Psoas muscle (tissue), 8 donors: ENCODE data around the gene CCDC6. TPM values are rescaled to one million over a fixed set of nuclear protein-coding genes. Genes with fewer than 3 reads are reported as not detected.

Experiments used
- ATAC-seq, 4 donors: fragments of 200-7000 bp; cut with Tn5 transposase; one replicate each; pipeline ENCODE4 v1.9.1; 2020; ENCODE audit warnings: moderate library complexity in 3 of 4, mild to moderate bottlenecking in 2 of 4
- DNase-seq, 2 donors: peaks; one replicate each; pipeline ENCODE4 v3.0.0-alpha.2; 2020
- H3K27ac ChIP-seq: fragments of 200-600 bp; one replicate; pipeline ENCODE4 v1.8.0; 2022
- H3K27me3 ChIP-seq, 3 donors: fragments of 200-600 bp in 1 of 3; one replicate each; pipeline versions ENCODE4 v1.6.1 to v1.8.0; 2013 to 2022; ENCODE audit warnings: low read length in 2 of 3, mild to moderate bottlenecking in 2 of 3, moderate library complexity in 1 of 3; ENCODE audit not compliant: insufficient read depth in 3 of 3
- H3K36me3 ChIP-seq, 2 donors: fragments of 200-600 bp in 1 of 2; one replicate each; pipeline versions ENCODE4 v1.6.1 to v1.8.0; 2013 to 2022; ENCODE audit warnings: low read depth in 1 of 2, mild to moderate bottlenecking in 1 of 2, moderate library complexity in 1 of 2; ENCODE audit not compliant: insufficient read depth in 1 of 2
- H3K4me1 ChIP-seq: fragments of 200-600 bp; one replicate; pipeline ENCODE4 v1.8.0; 2022
- H3K4me3 ChIP-seq: fragments of 200-600 bp; one replicate; pipeline ENCODE4 v1.8.0; 2022; ENCODE audit warnings: mild to moderate bottlenecking
- H3K9me3 ChIP-seq: fragments of 200-600 bp; one replicate; pipeline ENCODE4 v1.8.0; 2022
- WGBS, 3 donors: extraction: QIAGEN DNeasy Blood & Tissue Kit; methylation state at CpG; one replicate each; pipeline versions ENCODE4 v1.1.6 to v1.1.7; 2013; 5-methylcytosine and 5-hydroxymethylcytosine counted together
- intact Hi-C, 2 donors: fragments of 100-400 bp; cut with DNase I; formaldehyde crosslinking; loops; one replicate each; pipeline versions ENCODE4 v1.11.0 to v1.14.2; 2022
- polyA plus RNA-seq, 3 donors: library from polyadenylated mRNA; stranded (reverse); fragments of 200-250 nt; gene quantifications; one replicate each; pipeline ENCODE4 v1.2.3, GENCODE V29; 2013
- total RNA-seq, 4 donors: library from RNA; stranded (reverse); fragmentation: NEBNext Ultra II Directional in 2 of 4; extraction: Animal tissue kit (Norgen Biotek cat#: 25700) in 2 of 4; gene quantifications; one replicate each; pipeline versions ENCODE4 v1.2.1 to v1.2.4, GENCODE V29; 2021 to 2023
- TF ChIP-seq, protein P1 (sequence below): fragments of 200-600 bp; IDR thresholded peaks from one replicate; pipeline ENCODE4 v1.8.0; 2022; ENCODE audit warnings: antibody characterized with exemption
- donor health status: healthy with polysubstance abuse.
- donor health status: DM: no; HTN: no; CAD: no; lungs with moderate emphysema.
- donor health status: Bipolar disorder and iron deficiency.
- donor health status: healthy.
- donor health status: DM: yes; HTN: yes; CAD: no.
- donor health status: DM: no; HTN: no; CAD: no.
- donor health status: DM: no; HTN: no; CAD: no.
- donor health status: DM: yes; HTN: yes; CAD: no.

The CCDC6 gene
- total and polyA plus RNA-seq, 7 donors: 9.2 to 40.1 (median 16.2) TPM

DNA sequence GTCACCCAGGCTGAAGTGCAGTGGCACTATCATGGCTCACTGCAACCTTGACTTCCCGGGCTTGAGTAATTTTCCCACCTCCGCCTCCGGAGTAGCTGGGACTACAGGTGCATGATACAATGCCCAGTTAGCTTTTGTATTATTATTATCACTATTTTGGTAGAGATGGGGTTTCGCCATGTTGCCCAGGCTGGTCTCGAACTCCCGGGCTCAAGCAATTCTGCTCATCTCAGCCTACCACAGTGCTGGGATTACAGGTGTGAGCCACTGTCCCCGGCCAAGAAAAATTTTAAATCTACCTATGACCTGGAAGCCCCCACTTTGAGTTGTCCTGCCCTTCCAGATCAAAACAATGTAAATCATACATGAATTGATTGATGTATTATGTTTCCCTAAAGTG, 38.8 kb downstream of the CCDC6 start:
- no peak for ATAC-seq
- no peaks in the 10 kb centered on the region for H3K27me3 ChIP-seq
- H3K4me3 ChIP-seq: no peak overlapping the region
- H3K27ac ChIP-seq: no peak overlapping the region
- H3K4me1 ChIP-seq: peaks cover 34% of the 10 kb centered on the region
- no peak for DNase-seq
- TF ChIP-seq, protein P1, sequence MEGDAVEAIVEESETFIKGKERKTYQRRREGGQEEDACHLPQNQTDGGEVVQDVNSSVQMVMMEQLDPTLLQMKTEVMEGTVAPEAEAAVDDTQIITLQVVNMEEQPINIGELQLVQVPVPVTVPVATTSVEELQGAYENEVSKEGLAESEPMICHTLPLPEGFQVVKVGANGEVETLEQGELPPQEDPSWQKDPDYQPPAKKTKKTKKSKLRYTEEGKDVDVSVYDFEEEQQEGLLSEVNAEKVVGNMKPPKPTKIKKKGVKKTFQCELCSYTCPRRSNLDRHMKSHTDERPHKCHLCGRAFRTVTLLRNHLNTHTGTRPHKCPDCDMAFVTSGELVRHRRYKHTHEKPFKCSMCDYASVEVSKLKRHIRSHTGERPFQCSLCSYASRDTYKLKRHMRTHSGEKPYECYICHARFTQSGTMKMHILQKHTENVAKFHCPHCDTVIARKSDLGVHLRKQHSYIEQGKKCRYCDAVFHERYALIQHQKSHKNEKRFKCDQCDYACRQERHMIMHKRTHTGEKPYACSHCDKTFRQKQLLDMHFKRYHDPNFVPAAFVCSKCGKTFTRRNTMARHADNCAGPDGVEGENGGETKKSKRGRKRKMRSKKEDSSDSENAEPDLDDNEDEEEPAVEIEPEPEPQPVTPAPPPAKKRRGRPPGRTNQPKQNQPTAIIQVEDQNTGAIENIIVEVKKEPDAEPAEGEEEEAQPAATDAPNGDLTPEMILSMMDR: no peak
- H3K36me3 ChIP-seq: no peaks in the 10 kb centered on the region
- no peaks in the 10 kb centered on the region for H3K9me3 ChIP-seq
- WGBS, 3 donors: 97 to 98% (median 97%) methylated on average over 7 of the region's 7 CpGs
- intact Hi-C loops: loop anchor here (5.0 kb wide), 2 partner anchors 35 to 165 kb away; no protein-coding TSS in a partner anchor

DNA sequence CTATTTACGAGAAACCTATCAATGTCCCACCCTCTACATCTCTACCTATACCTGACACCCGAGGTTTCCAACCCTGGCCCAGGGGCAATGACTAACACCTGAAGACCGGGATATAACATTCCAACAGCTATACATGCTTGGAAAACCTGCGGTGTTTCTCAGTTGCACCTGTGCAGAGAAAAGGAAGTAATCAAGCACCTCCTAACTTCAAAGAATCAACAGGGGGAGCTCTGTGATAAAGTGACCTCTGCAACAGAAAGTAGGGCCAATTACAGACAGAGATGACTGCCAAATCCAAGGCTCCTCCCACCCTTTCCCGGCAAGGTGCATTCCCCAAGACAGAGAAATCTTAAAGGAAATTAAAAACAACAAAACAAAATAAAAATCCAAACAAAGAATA, 41.3 kb downstream of the CCDC6 start:
- peaks cover 27% of the 10 kb centered on the region for H3K4me1 ChIP-seq
- H3K27ac ChIP-seq: peak overlapping the region; percentile 13
- WGBS, 3 donors: 49 to 55% (median 50%) methylated on average over 5 of the region's 5 CpGs
- no peaks in the 10 kb centered on the region for H3K9me3 ChIP-seq
- no peaks in the 10 kb centered on the region for H3K27me3 ChIP-seq
- TF ChIP-seq, protein P1: peak; percentile 55
- DNase-seq (no peak), ATAC-seq (peak; percentile 78 to 85 (median 83))
- intact Hi-C loops: loop anchor here (5.0 kb wide), 2 partner anchors 37 to 167 kb away; no protein-coding TSS in a partner anchor
- H3K4me3 ChIP-seq: no peak overlapping the region
- H3K36me3 ChIP-seq: no peaks in the 10 kb centered on the region

DNA sequence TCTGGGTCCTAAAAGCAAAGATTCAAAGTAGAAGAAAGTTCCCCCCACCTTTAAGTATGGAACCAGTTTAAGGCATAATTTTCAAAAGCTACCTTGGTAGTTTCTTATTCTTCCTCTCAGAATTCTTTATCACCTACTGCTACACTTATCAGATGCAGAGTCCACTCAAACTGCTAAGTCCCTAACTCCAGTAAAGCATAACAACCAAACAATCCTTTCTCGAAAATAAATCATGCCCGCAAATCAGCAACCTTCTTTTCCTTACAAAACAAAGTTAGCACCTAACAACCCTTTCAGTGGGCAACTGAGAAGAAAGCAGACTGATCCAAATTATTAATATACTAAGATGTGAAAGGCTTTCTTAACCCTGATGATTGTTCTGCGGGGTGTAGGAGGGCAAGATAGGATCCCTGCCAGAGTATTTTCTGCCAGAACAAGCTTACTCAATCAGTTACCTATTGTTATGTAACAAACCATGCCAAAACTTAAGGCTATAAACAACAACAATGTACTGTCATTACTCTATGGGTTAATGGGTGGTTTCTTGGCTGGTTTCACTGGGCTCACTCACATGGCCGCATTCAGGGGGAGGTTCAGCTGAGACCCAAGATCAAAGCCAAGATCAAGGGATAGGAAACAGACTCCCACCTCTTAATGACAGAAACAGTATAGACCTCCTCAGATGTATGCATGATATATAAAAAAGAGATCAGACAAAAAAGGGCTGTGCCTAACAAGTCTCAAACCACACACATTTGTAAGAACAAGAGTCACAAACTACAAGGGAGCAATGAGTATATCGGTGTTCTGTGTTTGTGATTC, 42.0 kb downstream of the CCDC6 start:
- Histone ChIP-seq H3K9me3 (no peaks in the 10 kb centered on the region), H3K27me3 (no peaks in the 10 kb centered on the region), H3K27ac (peak overlapping the region; percentile 13), H3K36me3 (no peaks in the 10 kb centered on the region), H3K4me1 (peaks cover 27% of the 10 kb centered on the region), H3K4me3 (no peak overlapping the region)
- intact Hi-C loops: no loop called here
- ATAC-seq: peak in 3 of 4 donors; percentile 24
- DNase-seq: no peak
- TF ChIP-seq, protein P1: no peak
- 49 to 67% (median 56%) methylated on average over 5 of the region's 5 CpGs for WGBS, 3 donors

DNA sequence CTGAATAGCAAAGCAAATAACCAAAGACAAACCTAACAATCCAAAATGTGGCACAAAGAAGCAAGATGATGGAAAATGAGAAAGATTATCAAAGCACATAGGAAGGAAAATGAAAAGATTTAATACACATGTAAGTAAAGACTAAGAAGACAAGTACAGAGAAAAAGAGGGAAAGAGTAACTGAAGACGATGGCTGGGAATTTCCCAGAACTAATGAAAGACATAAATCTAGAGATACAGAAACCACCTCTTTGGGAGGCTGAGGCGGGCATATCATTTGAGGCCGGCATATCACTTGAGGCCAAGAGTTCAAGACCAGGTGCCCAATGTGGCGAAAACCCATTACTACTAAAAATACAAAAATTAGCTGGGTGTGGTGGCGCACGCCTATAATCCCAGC, 46.8 kb downstream of the CCDC6 start:
- ATAC-seq (no peak), DNase-seq (no peak)
- intact Hi-C loops: no loop called here
- Histone ChIP-seq H3K27ac (no peak overlapping the region), H3K9me3 (no peaks in the 10 kb centered on the region), H3K36me3 (no peaks in the 10 kb centered on the region), H3K4me3 (no peak overlapping the region), H3K27me3 (no peaks in the 10 kb centered on the region), H3K4me1 (peaks cover 37% of the 10 kb centered on the region)
- TF ChIP-seq, protein P1: no peak
- 95 to 99% (median 96%) methylated on average over 6 of the region's 6 CpGs for WGBS, 3 donors
